Breast epithelium (tissue), 4 donors: ENCODE measurements around the gene MFSD12. TPM values are rescaled to one million over a fixed set of nuclear protein-coding genes. Genes with fewer than 3 reads are reported as not detected.
"Not testable (repeated sequence)": the region's sequence is repeated elsewhere in the genome, so short reads cannot be mapped to it uniquely, and the experiment has no call there.

Experiments
- DNase-seq, 2 donors: peaks; one replicate each; pipeline ENCODE4 v3.0.0-alpha.2; 2019; ENCODE audit warnings: low spot score in 2 of 2
- H3K27ac ChIP-seq, 2 donors: fragments of 200-600 bp; sonication (generic) in 1 of 2; one replicate each; pipeline ENCODE4 v1.5.1; 2016 to 2019; ENCODE audit warnings: mild to moderate bottlenecking in 1 of 2
- H3K27me3 ChIP-seq, 2 donors: fragments of 200-600 bp; sonication (generic) in 1 of 2; one replicate each; pipeline versions ENCODE4 v1.5.1 to v1.6.0; 2017 to 2019; ENCODE audit warnings: control low read depth in 1 of 2, mild to moderate bottlenecking in 1 of 2
- H3K36me3 ChIP-seq: fragments of 200-600 bp; one replicate; pipeline ENCODE4 v1.5.1; 2019
- H3K4me1 ChIP-seq, 2 donors: fragments of 200-600 bp; sonication (generic); one replicate each; pipeline ENCODE4 v1.5.1; 2016 to 2019; ENCODE audit warnings: control low read depth in 1 of 2
- H3K4me3 ChIP-seq, 3 donors: fragments of 200-600 bp; sonication (generic); 1 replicate in 2 of 3; 2 replicates in 1 of 3; pipeline ENCODE4 v1.5.1; 2016 to 2019; ENCODE audit warnings: mild to moderate bottlenecking in 3 of 3, moderate library complexity in 2 of 3
- H3K9me3 ChIP-seq, 2 donors: fragments of 200-600 bp; sonication (generic) in 1 of 2; one replicate each; pipeline ENCODE4 v1.5.1; 2016 to 2019; ENCODE audit warnings: control low read depth in 1 of 2
- POLR2A ChIP-seq: fragments of 450-650 bp; IDR thresholded peaks from one replicate; pipeline ENCODE4 v1.6.1; 2016; ENCODE audit warnings: antibody characterized with exemption, mild to moderate bottlenecking, moderate library complexity
- POLR2AphosphoS5 ChIP-seq, 3 donors: sonication (generic); formaldehyde crosslinking; IDR thresholded peaks; one replicate each; pipeline ENCODE4 v1.6.1; 2017; ENCODE audit warnings: antibody characterized with exemption in 3 of 3
- intact Hi-C: fragments of 100-400 bp; cut with DNase I; formaldehyde crosslinking; loops from one replicate; pipeline ENCODE4 v1.15.1; 2023; ENCODE audit warnings: low total_unique reads
- total RNA-seq, 3 donors: library from RNA; depleted of rRNA; stranded (reverse); fragments of >200 nt; gene quantifications; one replicate each; pipeline ENCODE4 v1.1.0, GENCODE V29; 2016
- TF ChIP-seq, protein P1 (sequence below), 3 donors: fragments of 450-650 bp; IDR thresholded peaks; one replicate each; pipeline ENCODE4 v1.5.1; 2016 to 2017; ENCODE audit warnings: antibody characterized with exemption in 3 of 3, mild to moderate bottlenecking in 3 of 3, moderate library complexity in 3 of 3

The MFSD12 gene
- total RNA-seq, 3 donors from 2014 or later: 44.5 to 50.9 (median 44.9) TPM

DNA sequence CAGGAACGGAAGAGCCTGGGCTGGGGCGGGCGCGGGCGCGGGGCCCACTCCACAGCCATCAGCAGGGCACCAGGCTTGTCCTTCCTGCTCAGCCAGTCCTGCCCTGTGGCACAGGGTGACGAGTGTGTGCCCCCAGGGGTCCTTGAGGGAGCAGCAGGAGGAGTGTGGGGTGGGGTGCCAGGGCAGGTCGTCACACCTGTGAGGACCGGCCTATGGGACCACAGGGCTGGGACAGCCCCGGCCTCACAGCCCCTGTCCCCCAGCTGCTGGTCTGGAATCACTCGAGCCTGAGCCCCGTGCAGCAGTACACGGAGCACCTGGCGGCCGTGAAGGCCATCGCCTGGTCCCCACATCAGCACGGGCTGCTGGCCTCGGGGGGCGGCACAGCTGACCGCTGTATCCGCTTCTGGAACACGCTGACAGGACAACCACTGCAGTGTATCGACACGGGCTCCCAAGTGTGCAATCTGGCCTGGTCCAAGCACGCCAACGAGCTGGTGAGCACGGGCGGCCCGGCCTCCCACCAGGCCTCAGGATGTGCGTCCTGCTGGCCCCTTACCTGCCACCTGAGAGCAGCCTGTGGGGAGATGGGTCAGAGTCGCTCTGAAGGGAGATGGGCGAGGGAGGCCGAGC is 25.1 kb downstream of the MFSD12 start:
- no peak for DNase-seq
- Histone ChIP-seq H3K4me1 (peaks cover 5 to 13% of the 10 kb centered on the region in 2 donors), H3K36me3 (peaks cover 24% of the 10 kb centered on the region), H3K27me3 (no peaks in the 10 kb centered on the region), H3K27ac (no peak overlapping the region), H3K4me3 (no peak overlapping the region), H3K9me3 (no peaks in the 10 kb centered on the region)
- intact Hi-C loops: no loop called here
- TF ChIP-seq POLR2AphosphoS5 (IDR thresholded peaks at IDR 0.05) (no peak), POLR2A (no peak)
- TF ChIP-seq, protein P1, sequence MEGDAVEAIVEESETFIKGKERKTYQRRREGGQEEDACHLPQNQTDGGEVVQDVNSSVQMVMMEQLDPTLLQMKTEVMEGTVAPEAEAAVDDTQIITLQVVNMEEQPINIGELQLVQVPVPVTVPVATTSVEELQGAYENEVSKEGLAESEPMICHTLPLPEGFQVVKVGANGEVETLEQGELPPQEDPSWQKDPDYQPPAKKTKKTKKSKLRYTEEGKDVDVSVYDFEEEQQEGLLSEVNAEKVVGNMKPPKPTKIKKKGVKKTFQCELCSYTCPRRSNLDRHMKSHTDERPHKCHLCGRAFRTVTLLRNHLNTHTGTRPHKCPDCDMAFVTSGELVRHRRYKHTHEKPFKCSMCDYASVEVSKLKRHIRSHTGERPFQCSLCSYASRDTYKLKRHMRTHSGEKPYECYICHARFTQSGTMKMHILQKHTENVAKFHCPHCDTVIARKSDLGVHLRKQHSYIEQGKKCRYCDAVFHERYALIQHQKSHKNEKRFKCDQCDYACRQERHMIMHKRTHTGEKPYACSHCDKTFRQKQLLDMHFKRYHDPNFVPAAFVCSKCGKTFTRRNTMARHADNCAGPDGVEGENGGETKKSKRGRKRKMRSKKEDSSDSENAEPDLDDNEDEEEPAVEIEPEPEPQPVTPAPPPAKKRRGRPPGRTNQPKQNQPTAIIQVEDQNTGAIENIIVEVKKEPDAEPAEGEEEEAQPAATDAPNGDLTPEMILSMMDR (IDR thresholded peaks at IDR 0.05): no peak

DNA sequence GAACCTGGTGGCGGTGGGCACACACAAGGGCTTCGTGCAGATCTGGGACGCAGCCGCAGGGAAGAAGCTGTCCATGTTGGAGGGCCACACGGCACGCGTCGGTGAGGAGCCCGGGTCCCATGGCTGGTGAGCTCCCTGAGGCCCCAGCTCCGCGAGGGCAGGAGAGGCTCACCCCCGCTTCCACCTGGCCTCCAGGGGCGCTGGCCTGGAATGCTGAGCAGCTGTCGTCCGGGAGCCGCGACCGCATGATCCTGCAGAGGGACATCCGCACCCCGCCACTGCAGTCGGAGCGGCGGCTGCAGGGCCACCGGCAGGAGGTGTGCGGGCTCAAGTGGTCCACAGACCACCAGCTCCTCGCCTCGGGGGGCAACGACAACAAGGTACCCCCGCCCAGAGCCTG is 25.7 kb downstream of the MFSD12 start:
- H3K27me3 ChIP-seq: no peaks in the 10 kb centered on the region
- H3K4me3 ChIP-seq: no peak overlapping the region
- H3K36me3 ChIP-seq: peaks cover 24% of the 10 kb centered on the region
- intact Hi-C loops: no loop called here
- no peak overlapping the region for H3K27ac ChIP-seq
- TF ChIP-seq POLR2AphosphoS5 (IDR thresholded peaks at IDR 0.05): no peak
- TF ChIP-seq, protein P1 (IDR thresholded peaks at IDR 0.05): no peak
- TF ChIP-seq POLR2A: no peak
- H3K4me1 ChIP-seq: peaks cover 3 to 10% of the 10 kb centered on the region in 2 donors
- H3K9me3 ChIP-seq: no peaks in the 10 kb centered on the region
- DNase-seq: no peak

DNA sequence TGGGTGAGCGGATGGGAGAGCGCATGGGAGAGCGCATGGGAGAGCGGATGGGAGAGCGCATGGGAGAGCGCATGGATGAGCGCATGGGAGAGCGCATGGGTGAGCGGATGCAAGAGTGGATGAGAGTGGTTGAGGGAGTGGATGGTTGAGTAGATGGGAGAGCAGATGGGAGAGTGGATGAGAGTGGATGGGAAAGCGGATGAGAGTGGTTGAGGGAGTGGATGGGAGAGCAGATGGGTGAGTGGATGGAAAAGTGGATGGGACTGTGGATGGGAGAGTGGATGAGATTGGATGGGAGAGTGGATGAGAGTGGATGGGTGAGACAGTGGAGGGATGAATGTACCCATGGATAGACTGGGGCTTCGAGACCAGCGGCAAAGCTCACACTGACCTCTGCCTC is 27.0 kb downstream of the MFSD12 start:
- intact Hi-C loops: no loop called here
- Histone ChIP-seq H3K27me3 (no peaks in the 10 kb centered on the region), H3K9me3 (no peaks in the 10 kb centered on the region), H3K4me1 (no peaks in the 10 kb centered on the region), H3K36me3 (peaks cover 24% of the 10 kb centered on the region), H3K4me3 (no peak overlapping the region), H3K27ac (no peak overlapping the region)
- TF ChIP-seq POLR2AphosphoS5 (IDR thresholded peaks at IDR 0.05) (no peak), POLR2A (no peak)
- TF ChIP-seq, protein P1 (IDR thresholded peaks at IDR 0.05): no peak
- no peak for DNase-seq

DNA sequence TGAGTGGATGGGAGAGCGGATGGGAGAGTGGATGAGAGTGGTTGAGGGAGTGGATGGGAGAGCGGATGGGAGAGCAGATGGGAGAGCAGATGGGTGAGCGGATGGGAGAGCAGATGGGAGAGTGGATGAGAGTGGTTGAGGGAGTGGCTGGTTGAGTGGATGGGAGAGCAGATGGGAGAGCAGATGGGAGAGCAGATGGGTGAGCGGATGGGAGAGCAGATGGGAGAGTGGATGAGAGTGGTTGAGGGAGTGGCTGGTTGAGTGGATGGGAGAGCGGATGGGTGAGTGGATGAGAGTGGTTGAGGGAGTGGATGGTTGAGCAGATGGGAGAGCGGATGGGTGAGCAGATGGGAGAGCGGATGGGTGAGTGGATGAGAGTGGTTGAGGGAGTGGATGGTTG is 28.1 kb downstream of the MFSD12 start:
- H3K36me3 ChIP-seq: peaks cover 21% of the 10 kb centered on the region
- H3K4me1 ChIP-seq, H3K4me3 ChIP-seq, H3K27me3 ChIP-seq, intact Hi-C loops, H3K9me3 ChIP-seq, H3K27ac ChIP-seq, DNase-seq: not testable (repeated sequence)

DNA sequence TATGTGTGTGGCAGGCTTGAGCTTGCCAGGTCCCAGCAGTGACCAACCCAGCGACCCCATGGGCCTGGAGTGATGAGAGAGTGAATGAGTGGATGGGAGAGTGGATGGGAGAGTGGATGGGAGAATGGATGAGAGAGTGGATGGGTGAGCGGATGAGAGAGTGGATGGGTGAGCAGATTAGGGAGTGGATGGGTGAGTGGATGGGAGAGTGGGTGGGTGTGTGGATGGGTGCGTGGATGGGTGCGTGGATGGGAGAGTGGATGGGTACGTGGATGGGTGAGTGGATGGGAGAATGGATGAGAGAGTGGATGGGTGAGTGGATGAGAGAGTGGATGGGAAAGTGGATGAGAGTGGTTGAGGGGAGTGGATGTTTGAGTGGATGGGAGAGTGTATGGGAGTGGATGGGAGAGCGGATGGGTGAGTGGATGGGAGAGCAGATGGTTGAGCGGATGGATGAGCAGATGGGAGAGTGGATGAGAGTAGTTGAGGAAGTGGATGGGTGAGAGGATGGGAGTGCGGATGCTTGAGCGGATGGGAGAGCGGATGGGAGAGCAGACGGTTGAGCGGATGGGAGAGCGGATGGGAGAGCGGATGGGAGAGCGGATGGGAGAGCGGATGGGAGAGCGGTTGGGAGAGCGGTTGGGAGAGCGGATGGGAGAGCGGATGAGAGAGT is 28.7 kb downstream of the MFSD12 start:
- intact Hi-C loops: no loop called here
- no peaks in the 10 kb centered on the region for H3K27me3 ChIP-seq
- TF ChIP-seq POLR2A (no peak), POLR2AphosphoS5 (IDR thresholded peaks at IDR 0.05) (no peak)
- TF ChIP-seq, protein P1 (IDR thresholded peaks at IDR 0.05): no peak
- H3K4me3 ChIP-seq: no peak overlapping the region
- H3K9me3 ChIP-seq: no peaks in the 10 kb centered on the region
- no peak overlapping the region for H3K27ac ChIP-seq
- H3K4me1 ChIP-seq: no peaks in the 10 kb centered on the region
- peaks cover 20% of the 10 kb centered on the region for H3K36me3 ChIP-seq
- no peak for DNase-seq
